ENCODE data around the gene SH3BP2.

SH3BP2 gene

DNA sequence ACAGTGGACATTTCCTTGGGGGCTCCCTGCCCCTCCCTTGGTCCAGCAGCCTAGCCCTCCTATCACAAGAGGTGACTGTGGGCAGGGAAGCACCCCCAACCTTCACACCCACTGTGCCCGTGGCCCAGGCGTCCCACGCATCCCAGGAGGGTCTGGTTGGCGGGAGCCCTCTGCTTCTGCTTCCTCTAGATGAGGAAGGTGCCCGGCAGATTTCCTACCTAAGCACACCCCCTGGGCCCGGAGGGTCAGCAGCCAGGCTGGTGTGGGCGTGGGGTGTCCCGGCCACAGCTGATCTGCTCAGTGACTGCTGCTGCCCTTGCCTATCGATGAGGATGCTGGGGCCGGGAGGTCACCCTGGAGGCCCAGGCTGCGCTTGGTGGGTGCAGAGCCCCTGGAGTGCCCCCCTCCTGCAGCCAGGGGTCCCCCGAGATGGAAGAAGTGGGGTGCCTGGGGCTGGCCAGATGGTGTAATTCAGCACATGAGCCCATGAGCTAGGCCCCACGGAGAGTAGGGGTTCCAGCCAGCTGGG lies 12.2 kb downstream of the SH3BP2 start:
- TF ChIP-seq, protein P1, sequence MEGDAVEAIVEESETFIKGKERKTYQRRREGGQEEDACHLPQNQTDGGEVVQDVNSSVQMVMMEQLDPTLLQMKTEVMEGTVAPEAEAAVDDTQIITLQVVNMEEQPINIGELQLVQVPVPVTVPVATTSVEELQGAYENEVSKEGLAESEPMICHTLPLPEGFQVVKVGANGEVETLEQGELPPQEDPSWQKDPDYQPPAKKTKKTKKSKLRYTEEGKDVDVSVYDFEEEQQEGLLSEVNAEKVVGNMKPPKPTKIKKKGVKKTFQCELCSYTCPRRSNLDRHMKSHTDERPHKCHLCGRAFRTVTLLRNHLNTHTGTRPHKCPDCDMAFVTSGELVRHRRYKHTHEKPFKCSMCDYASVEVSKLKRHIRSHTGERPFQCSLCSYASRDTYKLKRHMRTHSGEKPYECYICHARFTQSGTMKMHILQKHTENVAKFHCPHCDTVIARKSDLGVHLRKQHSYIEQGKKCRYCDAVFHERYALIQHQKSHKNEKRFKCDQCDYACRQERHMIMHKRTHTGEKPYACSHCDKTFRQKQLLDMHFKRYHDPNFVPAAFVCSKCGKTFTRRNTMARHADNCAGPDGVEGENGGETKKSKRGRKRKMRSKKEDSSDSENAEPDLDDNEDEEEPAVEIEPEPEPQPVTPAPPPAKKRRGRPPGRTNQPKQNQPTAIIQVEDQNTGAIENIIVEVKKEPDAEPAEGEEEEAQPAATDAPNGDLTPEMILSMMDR (IDR thresholded peaks at IDR 0.05; ENCODE audit: insufficient read depth, low read length, missing control alignments): no peak
- POLR2A ChIA-PET: no interaction called here
- no peak for DNase-seq (ENCODE audit: low read depth, low spot score)
- no peak overlapping the region for H3K4me3 ChIP-seq (ENCODE audit: low read depth, low read length)
- CTCF ChIA-PET: no interaction called here

DNA sequence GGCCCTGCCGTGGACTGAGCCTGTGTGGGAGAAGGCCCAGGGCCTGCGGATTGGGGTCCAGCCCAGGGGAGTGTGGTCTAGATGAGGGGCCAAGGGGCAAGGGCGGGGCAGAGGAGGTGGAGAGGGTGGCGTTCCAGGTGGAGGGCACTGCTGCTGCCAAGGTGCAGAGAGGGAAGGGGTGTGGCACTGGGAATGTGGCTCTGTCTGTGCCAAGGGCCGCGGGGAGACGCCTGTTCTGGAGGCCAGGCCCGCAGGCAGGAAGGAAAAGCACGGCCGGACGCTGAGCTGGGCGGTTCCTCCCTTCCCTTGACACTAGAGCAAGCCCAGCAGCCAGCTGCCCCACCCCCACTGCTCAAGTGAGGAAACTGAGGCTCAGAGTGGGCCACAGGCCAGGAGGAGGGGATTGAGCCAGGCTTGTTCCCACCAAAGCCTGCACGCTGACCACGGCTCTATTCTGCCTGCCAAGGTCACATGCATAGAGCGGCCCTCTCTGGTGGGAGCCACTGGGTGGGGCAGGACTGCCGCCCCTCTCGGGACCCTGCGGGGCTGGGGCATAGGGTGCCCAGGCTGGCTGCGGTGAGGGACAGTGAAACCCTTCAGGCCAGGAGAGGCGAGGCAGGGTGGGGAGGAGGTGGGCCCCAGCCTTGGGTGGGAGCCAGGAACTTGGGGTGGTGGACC lies 13.0 kb downstream of the SH3BP2 start:
- DNase-seq (ENCODE audit: low read depth, low spot score): no peak
- ChIA-PET CTCF (no interaction called here), POLR2A (no interaction called here)
- H3K4me3 ChIP-seq (ENCODE audit: low read depth, low read length): no peak overlapping the region
- TF ChIP-seq, protein P1 (IDR thresholded peaks at IDR 0.05; ENCODE audit: insufficient read depth, low read length, missing control alignments): no peak

DNA sequence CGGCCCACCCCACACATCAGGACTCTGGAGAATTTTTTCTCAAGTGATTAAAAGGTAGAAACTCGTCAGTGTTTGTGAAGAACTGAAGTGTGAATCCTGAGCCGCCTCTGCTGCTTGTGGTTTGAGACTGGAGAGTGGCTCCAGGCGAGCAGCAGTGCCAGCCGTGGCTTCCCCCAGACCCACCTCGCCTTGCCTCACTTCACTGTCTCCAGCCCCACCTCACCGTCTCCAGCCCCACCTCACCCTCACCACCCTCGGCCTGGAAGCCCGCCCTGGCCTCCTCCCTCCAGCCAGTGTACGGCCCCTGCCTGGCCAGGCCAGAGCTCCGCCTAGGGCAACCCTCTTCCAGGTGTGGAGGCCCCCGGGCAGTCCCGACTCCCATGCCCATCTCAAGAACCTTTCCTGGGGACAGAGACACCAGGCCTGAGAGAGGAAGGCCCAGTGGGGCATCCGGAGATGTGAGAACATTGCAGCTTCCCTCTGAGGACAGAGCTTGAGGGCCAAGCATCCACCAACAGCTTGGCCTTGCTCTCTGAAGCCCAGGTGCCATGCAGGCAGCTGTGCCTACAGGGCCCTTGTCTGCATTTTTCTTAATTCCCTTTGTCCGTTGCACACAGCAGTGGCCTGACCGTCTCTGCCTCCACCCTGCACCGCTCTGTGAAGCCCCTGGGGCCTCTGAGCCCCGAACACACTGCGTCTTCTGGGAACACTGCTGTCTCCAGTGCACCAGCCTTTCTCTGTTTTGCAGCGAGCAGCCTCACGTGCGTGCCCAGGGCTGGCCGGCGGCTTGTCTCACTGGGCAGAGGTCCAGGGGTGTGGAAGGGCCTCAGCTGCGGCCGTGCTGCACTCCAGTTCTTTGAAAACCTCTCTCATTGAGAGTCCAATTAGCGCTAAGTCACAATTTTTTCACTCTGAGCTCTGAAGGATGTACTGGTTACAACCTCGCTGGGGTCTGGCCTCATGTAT lies 13.8 kb downstream of the SH3BP2 start:
- DNase-seq (ENCODE audit: low read depth, low spot score): no peak
- TF ChIP-seq, protein P1 (IDR thresholded peaks at IDR 0.05; ENCODE audit: insufficient read depth, low read length, missing control alignments): no peak
- ChIA-PET CTCF (no interaction called here), POLR2A (no interaction called here)
- H3K4me3 ChIP-seq (ENCODE audit: low read depth, low read length): no peak overlapping the region

DNA sequence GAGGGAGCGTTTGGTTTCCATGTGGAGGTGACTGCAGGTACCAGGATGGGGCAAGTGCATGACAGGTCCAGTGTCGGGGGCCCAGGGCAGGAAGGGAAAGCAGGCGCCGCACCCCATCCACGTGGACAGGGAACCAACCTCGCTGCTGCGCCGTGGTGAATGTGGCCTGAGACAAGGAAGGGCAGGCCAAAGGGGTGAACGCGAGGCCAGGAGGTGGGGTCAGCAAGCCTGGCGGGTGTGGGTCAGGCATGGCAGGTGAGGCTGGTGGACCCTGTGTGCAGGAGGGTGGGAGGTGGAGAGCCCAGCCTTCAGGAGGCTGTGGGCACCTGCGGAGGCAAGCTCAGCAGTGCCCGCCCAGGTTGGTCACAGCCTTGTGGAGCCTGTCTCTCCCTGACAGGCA lies 14.7 kb downstream of the SH3BP2 start:
- no peak for DNase-seq (ENCODE audit: low read depth, low spot score)
- TF ChIP-seq, protein P1 (IDR thresholded peaks at IDR 0.05; ENCODE audit: insufficient read depth, low read length, missing control alignments): no peak
- POLR2A ChIA-PET: no interaction called here
- H3K4me3 ChIP-seq (ENCODE audit: low read depth, low read length): no peak overlapping the region
- CTCF ChIA-PET: no interaction called here

DNA sequence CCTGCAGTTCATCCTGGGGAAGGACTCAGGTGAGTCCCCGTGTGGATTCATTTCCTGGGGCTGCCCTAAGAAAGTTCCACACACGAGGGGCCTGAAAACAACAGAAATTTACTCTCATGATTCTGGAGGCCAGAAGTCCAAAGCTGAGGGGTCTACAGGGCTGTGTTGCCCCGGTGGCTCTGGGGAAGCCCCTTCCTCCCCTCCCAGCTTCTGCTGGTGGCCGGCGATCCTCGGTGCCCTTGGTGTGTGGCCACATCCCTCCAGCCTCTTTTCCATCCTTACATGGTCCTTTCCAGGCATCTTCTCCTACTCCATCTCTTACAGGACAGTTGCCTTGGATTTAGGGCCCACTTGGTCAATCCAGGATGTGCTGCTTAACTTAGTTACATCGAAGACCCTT lies 15.1 kb downstream of the SH3BP2 start:
- TF ChIP-seq, protein P1 (IDR thresholded peaks at IDR 0.05; ENCODE audit: insufficient read depth, low read length, missing control alignments): no peak
- ChIA-PET CTCF (no interaction called here), POLR2A (no interaction called here)
- no peak overlapping the region for H3K4me3 ChIP-seq (ENCODE audit: low read depth, low read length)
- no peak for DNase-seq (ENCODE audit: low read depth, low spot score)

DNA sequence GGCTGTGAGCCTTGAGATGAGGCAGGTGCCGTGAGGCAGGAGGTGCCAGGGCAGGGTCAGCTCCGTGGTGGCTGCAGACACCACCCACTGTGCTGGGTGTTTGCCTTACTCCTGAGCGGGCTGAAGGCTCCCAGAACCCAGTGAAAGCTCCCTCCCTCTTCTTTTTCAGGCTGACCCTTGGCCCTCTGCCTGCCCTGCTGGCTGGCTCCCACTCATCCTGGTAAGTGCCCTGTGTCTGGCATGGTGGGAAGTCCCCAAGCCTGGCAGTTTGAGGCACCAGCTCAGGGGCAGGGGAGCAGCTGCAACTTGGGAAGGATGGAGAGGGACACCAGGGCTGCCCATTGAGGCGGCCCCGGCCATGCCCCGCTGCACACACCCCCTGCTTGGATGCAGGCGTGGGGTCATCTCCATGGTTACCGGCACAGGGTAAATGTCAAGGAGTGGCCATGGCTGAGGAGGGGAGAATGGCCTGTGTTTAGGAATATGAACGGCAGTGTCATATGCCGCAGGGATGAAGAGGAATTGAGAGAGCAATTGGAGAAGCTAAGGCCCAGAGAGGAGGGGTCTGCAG lies 16.8 kb downstream of the SH3BP2 start:
- TF ChIP-seq, protein P1 (IDR thresholded peaks at IDR 0.05; ENCODE audit: insufficient read depth, low read length, missing control alignments): no peak
- no peak overlapping the region for H3K4me3 ChIP-seq (ENCODE audit: low read depth, low read length)
- no peak for DNase-seq (ENCODE audit: low read depth, low spot score)
- ChIA-PET CTCF (interaction anchor here (1.0 kb wide), 1 partner anchor 9 kb away, joined by 3 read pairs; no protein-coding TSS in a partner anchor), POLR2A (interaction anchor here (1.0 kb wide), 1 partner anchor 9 kb away, joined by 3 read pairs; no protein-coding TSS in a partner anchor)

Data from AG04449 (cell line).